ENCODE data around the gene TDRKH. TPM values are rescaled to one million over a fixed set of nuclear protein-coding genes. Genes with fewer than 3 reads are reported as not detected.

TDRKH gene, protein sequence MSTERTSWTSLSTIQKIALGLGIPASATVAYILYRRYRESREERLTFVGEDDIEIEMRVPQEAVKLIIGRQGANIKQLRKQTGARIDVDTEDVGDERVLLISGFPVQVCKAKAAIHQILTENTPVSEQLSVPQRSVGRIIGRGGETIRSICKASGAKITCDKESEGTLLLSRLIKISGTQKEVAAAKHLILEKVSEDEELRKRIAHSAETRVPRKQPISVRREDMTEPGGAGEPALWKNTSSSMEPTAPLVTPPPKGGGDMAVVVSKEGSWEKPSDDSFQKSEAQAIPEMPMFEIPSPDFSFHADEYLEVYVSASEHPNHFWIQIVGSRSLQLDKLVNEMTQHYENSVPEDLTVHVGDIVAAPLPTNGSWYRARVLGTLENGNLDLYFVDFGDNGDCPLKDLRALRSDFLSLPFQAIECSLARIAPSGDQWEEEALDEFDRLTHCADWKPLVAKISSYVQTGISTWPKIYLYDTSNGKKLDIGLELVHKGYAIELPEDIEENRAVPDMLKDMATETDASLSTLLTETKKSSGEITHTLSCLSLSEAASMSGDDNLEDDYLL
- total RNA-seq, result 1.0 and 1.5 TPM in 2 replicates

DNA sequence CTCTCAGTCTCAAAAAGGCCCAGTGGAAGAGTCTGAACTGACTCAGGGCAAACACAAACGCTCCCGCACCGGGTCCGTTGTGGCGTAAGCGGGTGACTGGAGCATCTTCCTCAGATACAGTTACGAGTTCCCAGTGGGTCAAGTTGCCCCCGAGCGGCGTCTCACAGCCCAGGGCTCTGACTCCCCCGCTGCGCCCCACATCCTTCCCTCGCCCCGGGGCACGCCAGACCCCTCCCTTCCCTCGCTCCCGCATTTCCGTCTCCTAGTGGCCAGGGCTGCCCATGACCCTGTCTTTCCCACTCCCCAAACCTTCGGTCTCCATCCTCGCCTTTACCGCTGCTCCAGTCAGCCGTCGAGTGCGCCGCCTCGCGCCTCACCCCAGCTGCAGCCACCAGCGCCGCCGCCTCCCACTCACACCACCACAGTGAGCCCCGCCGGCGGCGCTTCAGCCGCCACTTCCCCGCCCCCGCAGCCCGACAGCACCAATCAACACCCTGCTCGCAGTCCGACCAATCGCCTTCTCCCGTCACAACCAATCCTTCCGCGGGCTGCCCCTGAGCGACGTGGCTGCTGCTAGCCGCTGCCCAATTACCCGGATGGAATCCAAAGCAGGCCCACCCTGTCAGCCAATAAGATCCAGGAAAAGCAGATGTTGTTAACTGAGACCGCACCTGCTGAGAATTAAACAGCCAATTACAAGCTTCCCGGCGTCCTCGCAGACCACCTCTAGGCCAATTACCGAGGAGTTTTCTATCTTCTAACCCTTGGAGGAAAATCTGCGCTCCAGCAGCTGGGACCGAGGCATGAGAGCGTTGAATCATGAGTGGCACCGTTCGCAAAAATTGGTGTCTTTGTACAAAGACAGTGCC is at the start of gene TDRKH:
TDRKH (minus strand) TSS at position 430 of the 869 bp plus-strand sequence. CDS start 7,478 bp downstream, outside the sequence.

DNA sequence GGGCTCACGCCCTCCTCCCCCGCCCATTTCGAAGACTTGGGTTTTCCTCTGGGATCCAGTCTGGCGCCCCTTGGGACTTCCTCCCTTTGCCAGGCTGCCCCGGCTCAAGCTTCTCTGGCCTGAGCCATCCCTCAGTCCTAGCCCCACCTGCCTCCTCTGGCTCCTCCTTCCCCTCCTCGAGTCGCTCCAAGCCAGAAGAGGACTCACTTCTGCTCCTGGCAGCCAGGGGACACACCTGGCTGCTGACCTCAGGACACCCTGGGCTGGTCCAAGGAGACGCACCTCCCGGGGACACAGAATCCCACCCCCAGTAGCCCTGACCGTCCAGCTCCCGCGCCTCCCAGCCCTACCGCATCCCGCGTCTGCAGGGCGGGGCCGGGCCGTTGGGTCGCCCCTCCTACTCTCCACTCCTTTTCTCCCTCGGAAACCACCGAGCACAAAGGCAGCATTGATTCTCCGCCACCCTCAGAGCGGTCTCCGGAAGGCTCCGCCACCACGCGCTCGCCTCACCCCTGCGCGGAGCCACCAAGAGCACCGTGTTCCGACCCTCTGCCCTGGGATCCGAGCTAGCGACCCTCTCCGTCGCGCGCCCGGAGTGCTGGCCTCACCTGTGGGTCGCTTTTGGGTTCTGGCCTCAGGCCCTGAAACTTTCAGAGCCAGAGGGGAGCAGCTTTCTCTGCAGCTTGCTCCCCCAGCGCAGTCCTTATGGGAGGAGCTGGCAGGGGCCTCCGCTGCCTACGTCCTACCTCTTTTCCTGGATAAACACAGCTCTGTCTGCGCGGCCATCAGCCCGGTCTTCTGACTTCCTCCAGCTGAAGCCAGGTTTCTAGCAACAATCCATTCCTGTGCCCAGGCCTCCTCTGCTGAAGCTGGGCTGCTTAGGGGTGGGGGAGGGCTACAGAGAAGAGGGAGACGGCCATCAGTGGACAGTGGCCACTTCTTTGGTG is 49.4 kb upstream of the TDRKH start, which contains the start of gene C2CD4D:
C2CD4D (minus strand) TSS at position 364 of the 947 bp plus-strand sequence. CDS start 831 bp downstream, outside the sequence.

DNA sequence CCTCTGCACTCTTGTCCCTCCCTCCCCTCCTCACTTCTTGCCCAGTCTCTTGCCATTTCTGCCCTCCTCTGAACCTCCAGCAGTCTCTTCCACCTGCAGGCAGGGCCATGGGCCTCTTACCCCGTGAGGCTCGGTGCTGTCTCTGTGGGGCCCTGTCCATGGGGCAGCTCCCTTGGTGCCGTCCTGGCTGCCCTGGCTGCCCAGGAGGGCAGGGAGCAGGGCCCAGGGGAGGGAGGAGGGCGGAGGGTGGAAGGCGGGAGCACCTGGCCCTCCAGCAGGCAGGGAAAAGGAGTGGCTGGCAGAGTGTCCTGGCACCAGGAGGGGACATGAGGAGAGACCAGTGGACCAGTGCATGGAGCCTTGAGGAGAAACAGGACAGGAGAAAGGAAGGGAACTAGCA is 41.3 kb upstream of the TDRKH start, which contains the start of gene RORC:
RORC (minus strand) TSS at position 198 of the 400 bp plus-strand sequence; CDS start at position 160, 38 bp downstream.

DNA sequence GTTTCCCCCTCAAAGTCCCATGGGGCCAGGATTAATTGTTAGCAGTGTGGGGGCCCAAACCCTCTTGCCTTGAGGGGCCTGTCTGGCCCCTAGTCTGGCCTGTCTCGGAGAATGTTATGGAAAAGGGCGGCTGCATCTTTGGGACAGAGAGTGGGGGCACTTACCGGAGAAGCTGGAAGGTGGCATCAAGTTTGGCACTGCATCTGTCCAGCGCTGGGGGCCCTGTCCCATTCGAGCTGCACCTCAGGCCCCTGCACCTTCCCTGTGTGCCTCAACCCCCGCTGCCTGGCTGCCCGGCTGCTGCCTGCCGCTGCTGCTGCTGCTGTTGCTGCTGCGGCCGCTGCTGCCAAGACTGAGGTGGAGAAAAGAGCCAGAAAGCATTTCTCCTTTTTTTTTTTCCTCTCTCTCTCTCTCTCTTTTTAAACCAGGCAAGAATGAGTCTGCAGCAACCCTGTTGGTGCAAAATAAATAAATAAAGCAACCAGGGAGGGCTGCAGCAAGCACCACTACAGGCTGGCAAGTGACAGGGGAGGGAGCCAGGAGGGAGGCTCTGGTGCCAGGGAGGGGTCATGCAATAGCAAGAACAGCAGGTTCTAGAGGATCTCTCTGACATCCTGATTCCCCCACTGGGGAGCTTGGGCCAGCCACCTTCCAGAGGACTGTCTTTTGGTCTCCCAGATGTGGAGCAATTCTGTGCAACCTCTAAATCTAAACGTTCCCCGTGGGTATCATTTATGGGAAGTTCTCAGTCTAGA is 14.9 kb upstream of the TDRKH start, which contains the start of gene LINGO4:
LINGO4 (minus strand) TSS at position 354 of the 755 bp plus-strand sequence. CDS start 2,715 bp downstream, outside the sequence.

DNA sequence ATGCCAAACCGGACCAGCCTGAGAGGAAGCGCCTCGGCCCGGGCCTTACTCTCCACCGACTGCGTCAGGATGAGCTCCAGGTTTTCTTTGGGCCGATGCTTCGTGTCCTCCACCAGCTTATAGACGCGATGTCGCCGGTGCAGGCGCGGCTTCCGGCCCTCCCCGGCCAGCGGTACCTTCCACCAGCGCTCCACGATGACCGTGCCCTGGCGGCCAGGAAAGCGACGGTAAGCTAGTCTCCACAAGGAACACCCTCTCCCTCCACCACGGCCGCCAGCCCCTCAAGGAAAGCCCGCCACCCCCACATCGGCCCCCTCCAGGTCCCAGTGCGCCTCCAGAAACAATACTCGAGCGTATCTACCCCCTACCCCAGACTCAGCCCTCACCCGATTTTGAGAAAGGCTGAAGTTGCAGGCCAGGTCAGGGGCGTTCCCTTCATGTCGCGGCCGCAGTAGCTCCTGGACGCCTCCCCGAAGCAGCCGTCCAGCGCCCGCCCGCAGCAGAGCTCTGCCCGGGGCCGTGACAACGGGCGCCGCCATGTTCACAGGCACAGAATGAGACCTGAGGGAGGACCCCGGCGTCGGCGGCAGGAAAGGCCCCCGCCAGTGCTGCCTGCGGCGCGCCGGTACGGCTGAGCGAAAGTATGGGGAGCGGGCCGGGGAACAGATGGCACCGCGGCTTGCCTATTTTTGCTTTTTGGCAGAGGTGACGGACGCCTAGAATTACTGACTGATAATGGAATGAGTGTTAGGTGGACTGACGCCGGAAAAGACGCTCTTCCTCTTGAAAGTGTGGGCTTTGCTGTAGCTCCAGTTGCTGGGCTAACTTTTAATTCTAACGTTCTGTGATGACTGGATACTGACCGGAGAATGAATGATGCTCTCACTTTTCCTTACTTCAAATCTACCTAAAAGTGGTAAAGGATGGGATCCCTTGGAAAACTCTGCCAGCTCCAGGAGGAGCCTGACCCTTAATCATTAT is 27.1 kb downstream of the TDRKH start, which contains the start of gene MRPL9:
MRPL9 (minus strand) TSS at position 556 of the 981 bp plus-strand sequence; CDS start at position 539, 17 bp downstream.

Other genes starting within 250 kb of the TDRKH start
- gene SNX27, start 178.4 kb downstream of the TDRKH start, total RNA-seq, result 13.0 and 13.3 TPM in 2 replicates
- gene CELF3, start 73.7 kb downstream of the TDRKH start, total RNA-seq, result not detected in 2 replicates
- gene RIIAD1, start 69.0 kb downstream of the TDRKH start, total RNA-seq, result not detected in 2 replicates
- 46.2 and 51.9 TPM in 2 replicates for gene MRPL9, start 27.0 kb downstream of the TDRKH start, total RNA-seq
- gene LINGO4, start 14.9 kb upstream of the TDRKH start, total RNA-seq, result not detected in 2 replicates
- gene RORC, start 41.3 kb upstream of the TDRKH start, total RNA-seq, result under 0.01 TPM in 1 of 2 replicates, not detected in the other
- gene C2CD4D, start 49.3 kb upstream of the TDRKH start, total RNA-seq, result not detected in 2 replicates
- gene THEM5, start 63.2 kb upstream of the TDRKH start, total RNA-seq, result not detected in 2 replicates
- gene THEM4, start 119.0 kb upstream of the TDRKH start, total RNA-seq, result 10.0 and 17.0 TPM in 2 replicates
- gene S100A10, start 203.4 kb upstream of the TDRKH start, total RNA-seq, result 243 and 508 TPM in 2 replicates
- 428 and 784 TPM in 2 replicates for gene S100A11, start 246.5 kb upstream of the TDRKH start, total RNA-seq

Data from pericardium fibroblast (primary cell).